ENCODE measurements around the gene CD70.
"Not testable (repeated sequence)": the region's sequence is repeated elsewhere in the genome, so short reads cannot be mapped to it uniquely, and the experiment has no call there.

CD70 gene

GRCh38 chr19:6568816-6569215 lies 22.1 kb downstream of the CD70 start:
- no peak for DNase-seq

- no peak for DNase-seq
Measured at GRCh38 chr19:6568010-6568526, 22.9 kb downstream of the CD70 start.

DNA sequence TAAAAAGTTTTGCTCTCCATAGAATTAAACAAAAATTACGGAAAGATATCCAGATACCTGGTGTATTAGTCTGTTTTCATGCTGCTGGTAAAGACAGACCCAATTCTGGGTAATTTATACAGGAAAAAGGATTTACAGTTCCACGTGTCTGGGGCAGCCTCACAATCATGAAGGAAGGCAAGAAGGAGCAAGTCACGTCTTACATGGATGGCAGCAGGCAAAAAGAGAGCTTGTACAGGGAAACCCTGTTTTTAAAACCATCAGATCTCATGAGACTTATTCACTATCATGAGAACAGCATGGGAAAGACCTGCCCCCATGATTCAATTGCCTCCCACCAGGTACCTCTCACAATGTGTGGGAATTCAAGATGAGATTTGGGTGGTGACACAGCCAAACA lies 24.2 kb downstream of the CD70 start:
- not testable (repeated sequence) for DNase-seq

DNA sequence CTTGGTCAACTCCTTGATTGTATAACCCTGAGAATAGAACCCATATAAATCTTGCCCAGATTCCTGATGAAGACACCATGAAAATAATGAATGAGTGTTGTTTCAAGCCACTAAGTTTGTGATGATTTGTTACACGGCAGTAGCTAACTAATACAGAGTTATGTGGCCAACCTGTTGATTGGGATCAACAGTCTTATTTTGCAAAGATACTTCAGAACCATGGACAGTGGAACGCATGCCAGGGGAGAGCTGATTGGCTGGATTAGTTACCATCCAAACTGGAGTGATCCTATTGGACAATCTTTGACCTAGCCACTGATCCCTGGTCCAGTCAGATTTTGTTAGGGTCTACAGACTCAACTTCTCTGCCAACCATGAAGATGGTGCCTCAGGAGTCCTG lies 26.6 kb downstream of the CD70 start:
- no peak for DNase-seq

GRCh38 chr19:6562437-6562836 lies 28.5 kb downstream of the CD70 start:
- DNase-seq: not testable (repeated sequence)

- DNase-seq: peak; percentile 31
Measured at GRCh38 chr19:6556480-6557195, 34.3 kb downstream of the CD70 start.

DNA sequence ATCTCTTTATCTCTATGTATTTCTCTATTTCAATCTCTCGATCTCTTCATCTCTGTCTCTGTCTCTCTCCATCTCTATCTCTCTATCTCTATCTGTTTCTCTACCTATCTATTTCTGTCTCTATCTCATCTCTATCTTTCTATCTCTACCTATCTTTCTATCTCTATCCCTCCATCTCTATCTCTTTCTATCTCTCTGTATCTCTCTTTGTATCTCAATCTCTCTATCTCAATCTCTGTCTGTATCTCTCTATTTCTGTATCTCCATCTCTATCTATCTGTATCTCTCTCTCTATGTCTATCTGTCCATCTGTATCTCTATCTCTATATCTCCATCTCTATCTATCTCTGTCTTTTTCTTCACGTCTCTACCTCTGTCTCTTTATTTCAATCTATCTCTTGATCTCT lies 34.9 kb downstream of the CD70 start:
- no peak for DNase-seq

GRCh38 chr19:6551607-6552450 lies 39.1 kb downstream of the CD70 start:
- no peak for DNase-seq

- no peak for DNase-seq
Measured at GRCh38 chr19:6551091-6551490, 39.9 kb downstream of the CD70 start.

DNA sequence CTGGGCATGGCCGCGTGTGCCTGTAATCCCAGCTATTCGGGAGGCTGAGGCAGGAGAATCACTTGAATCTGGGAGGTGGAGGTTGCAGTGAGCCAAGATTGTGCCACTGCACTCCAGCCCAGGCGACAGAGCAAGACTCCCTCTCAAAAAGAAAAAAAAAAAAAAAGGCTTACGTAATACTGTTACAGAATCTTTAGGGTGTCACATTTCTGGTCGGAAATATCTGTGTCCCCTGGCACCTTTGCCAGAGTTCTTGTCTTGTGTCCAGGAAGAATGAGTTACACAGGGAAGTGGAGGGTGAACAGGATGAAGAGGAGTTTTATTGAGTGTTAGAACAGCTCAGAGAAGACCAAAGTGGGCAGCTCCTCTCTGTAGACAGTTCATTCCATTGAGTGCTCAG lies 40.3 kb downstream of the CD70 start:
- DNase-seq: not testable (repeated sequence)

- DNase-seq: no peak
Measured at GRCh38 chr19:6543866-6544347, 47.0 kb downstream of the CD70 start.

DNA sequence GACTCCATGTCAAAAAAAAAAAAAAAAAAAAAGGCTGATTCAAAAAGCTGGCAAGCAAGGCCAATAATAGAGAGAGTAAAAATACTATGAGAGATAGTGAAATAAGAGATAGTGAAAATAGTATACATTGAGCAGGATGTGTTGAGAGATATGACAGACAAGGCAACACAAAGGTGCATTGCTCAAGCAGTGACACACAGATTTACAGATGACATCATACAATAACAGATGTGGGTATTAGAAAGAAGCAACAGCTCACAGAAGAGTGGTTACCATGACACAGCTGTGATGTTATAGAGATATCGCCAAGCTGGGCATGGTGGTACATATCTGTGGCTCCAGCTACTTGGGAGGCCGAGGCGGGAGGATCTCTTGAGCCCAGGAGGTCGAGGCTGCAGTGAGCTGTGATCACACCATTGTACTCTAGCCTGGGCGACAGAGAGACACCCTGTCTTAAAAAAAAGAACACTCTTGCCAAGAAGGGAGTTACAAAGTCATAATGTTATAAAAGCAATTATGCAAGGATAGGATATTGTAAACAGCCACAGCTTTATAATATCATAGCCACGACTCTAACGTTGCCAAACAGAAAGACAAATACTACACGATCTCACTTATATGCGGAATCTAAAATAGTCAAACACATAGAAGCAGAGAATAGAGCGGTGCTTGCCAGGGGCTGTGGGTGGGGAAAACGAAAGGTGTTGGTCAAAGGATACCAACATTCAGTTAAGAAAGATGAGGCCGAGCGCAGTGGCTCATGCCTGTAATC lies 49.8 kb downstream of the CD70 start:
- no peak for DNase-seq

- DNase-seq: no peak
Measured at GRCh38 chr19:6539514-6539913, 51.4 kb downstream of the CD70 start.
